GM19395 (cell line): ENCODE results near the gene SNCB.

Experiments
- ATAC-seq: cut with Tn5 transposase; IDR thresholded peaks from one replicate; pipeline ENCODE4 v1.9.1; 2021; ENCODE audit warnings: mild to moderate bottlenecking, moderate library complexity; ENCODE audit not compliant: unreplicated experiment

SNCB gene

GRCh38 chr5:176661676-176662075, 31.3 kb upstream of the SNCB start:
- ATAC-seq = no peak

DNA sequence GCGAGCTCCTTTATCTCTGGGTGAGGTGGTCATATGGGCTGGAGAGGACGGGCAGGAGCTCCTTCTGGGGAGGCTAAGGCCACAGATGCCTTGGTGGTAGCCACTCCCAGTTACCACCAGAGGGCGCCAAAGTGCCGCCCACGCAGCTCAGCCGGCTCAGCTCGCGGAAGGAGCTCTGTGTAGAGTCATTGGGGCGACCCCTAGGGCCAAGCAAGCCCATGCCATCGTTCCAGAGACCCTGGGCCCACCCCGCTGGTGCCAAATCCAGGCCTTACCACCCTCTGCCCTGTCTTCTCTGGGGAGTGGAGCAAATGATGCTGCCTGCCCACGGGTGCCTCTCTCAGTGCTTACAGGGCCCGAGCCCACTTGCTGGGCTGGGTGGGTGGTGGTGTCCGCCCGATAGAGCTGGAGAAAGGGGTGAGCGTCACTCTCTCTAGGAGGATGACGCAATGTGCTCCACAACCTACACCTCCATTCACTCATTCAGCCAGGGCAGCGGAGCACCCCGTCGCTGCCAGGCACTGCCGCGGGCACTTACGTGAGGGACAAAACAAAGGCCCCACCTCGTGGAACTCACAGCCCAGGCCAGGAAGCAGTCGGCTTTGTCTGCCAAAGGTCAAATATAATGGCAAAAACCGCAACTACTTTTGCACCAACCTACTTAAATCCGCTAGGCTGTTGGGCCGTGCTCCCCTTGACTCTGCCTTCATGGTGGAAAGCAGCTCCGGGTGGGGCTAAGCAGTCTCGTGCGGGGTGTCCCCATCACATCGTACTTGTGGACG, 30.7 kb upstream of the SNCB start:
- ATAC-seq = peak; percentile 65

GRCh38 chr5:176660530-176660859, 30.2 kb upstream of the SNCB start:
- peak; percentile 24 for ATAC-seq

GRCh38 chr5:176659860-176660461, 29.6 kb upstream of the SNCB start:
- ATAC-seq = no peak

- no peak for ATAC-seq
These were observed 29.1 kb upstream of the SNCB start for GRCh38 chr5:176659512-176659839.

GRCh38 chr5:176658817-176659511, 28.6 kb upstream of the SNCB start:
- peak; percentile 53 for ATAC-seq

- peak; percentile 42 for ATAC-seq
These were observed 27.8 kb upstream of the SNCB start for GRCh38 chr5:176658007-176658599.

DNA sequence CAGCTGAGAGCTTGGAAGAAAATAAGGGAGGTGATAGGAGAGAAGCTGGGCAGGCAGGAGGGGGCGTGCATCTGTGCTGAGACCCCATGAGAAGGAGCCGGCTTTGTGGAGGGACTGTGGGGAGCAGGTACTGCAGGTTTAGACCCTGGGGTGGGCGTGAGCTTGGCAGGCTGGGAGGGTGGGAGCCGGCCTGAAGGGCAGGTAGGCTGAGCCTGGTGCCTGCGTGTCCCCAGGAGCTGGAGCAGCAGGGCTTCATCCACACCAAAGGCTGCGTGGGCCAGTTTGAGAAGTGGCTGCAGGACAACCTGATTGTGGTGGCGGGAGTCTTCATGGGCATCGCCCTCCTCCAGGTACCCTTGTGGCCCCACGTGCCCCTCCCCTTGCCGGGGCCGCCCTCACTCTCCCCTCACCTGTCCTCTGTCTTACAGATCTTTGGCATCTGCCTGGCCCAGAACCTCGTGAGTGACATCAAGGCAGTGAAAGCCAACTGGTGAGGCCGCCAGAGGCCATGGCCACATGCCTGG, 26.2 kb upstream of the SNCB start:
- ATAC-seq = no peak

GRCh38 chr5:176654856-176655255, 24.5 kb upstream of the SNCB start:
- no peak for ATAC-seq

DNA sequence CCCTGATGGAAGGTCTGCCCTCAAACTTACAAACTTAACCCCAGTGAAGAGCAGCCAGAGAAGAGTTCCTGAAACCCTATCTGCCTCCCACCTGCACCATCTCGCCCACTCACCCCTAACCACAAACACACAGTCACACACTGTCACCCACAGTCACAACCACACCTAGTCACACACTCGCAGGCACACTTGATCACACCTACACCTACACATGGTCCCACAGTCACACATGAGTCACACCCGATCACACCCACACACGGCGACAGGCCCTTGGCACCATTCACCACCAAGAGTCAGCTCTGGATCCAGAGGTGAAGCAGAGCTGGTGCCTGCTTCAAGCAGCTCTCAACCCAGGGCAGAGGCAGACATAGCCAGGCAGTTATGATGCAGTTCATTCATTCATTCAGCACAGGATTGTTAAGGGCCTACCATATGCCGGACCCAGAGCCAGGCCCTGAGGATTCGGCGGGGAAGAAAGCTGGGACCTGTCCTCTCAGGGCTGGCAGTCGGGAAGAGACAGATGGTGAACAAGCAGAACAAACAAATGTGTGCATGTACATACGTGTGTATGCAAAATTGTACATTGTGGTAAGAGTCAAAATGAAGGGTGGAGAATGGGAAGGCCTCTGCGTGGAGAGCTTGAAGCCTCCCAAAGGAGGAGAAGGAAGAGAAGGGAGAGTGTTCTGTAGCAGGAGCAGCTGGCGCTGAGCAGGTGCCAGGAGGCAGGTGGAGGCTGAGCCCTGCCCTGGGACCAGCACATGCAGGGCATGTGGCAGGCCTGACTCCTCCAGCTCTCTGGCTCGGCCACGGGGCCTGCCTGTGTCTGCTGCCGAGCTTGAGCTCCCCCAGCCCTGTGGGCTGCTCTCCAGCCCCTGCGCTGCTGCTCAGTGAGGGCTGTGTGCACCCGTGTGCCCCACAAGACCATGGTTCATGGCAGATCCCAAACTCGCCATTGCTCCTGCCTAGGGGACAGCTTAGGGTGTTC, 23.4 kb upstream of the SNCB start:
- ATAC-seq = no peak

- ATAC-seq = no peak
These were observed 21.8 kb upstream of the SNCB start for GRCh38 chr5:176652136-176652535.

GRCh38 chr5:176651472-176651980, 21.2 kb upstream of the SNCB start:
- ATAC-seq = no peak

DNA sequence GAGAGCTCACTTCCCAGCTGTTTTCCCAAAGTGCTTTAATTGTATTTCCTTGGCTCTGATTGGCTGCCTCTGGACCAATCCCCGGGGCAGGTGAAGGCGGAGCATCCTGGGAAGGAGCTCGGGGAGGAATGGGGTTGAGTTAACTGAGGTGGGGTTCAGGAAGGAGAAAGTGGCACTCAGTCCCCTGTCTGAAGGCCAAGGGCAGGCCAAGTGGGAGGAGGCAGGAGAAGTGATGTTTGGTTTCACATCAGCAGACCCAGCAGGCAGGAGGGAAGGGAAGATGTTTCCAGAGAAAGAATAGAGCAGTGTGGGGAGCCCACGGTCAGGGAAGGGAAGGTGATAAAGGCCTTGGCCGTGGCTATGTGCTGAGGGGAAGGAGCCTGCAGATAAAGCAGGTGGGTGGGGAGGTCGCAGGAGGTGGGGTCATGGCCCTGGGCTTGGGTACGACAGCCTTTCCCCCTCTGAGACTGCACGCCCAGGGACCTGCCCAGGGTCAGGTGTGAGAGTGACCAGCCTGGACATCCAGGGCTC, 20.1 kb upstream of the SNCB start:
- ATAC-seq = no peak

- ATAC-seq = no peak
These were observed 18.3 kb upstream of the SNCB start for GRCh38 chr5:176648474-176649194.

- no peak for ATAC-seq
These were observed 17.6 kb upstream of the SNCB start for GRCh38 chr5:176647843-176648473.

DNA sequence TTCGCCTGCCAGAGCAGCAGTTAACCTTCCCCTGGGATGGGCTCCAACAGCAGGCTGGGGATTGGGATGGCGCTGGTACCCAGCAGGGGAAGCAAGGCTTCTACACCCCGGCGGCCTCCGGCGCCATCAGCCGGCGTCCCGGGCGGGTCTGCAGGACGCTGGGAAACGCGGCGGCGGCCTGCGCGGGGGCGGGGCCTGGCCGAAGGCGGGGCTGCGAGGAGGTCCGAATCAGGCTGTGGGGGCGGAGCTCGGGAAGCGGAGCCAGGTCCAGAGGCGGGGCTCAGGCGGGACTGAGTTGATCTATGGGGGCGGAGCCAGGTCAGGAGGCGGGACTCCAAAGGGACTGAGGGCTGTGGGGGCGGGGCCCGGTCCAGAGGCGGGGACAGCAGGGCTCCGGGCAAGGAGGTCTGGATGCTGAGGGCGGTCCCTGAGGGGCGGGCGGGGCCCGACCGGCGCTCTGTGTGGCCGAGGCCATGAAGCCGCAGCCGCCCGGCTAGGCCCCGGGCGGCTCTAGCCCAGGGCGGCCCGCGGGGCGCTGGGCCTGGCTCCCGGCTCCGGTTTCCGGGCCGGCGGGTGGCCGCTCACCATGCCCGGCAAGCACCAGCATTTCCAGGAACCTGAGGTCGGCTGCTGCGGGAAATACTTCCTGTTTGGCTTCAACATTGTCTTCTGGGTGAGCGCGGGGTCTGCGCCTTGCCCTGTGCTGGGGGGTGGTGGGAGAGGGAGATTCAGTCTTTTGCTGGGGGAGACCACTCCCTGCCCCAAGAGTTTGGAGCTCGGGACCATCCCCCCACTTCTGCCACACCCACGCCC, 16.9 kb upstream of the SNCB start, which contains the start of gene TSPAN17:
Gene TSPAN17, plus strand, starts transcription at position 455 of the 813 bp plus-strand sequence. Its CDS starts 132 bp downstream, at position 587.
- ATAC-seq = peak; percentile 94

GRCh38 chr5:176646707-176647029, 16.3 kb upstream of the SNCB start:
- ATAC-seq = peak; percentile 32
